WTC11 (cell line): ENCODE results near the gene USP38. TPM values are rescaled to one million over a fixed set of nuclear protein-coding genes. Genes with fewer than 3 reads are reported as not detected.

Source experiments
- ATAC-seq: fragments of 200-7000 bp; cut with Tn5 transposase; 2 replicates; pipeline ENCODE4 v1.10.0; 2021; ENCODE audit warnings: mild to moderate bottlenecking, moderate library complexity
- CTCF ChIA-PET: fragments of 300-600 bp; sonication (Branson Sonifier 250); formaldehyde crosslinking; loops from one replicate; lab custom pipeline; 2021; ENCODE audit warnings: antibody characterized with exemption; lab: Charles Lee
- POLR2A ChIA-PET: fragments of 350-600 bp; sonication (Branson Sonifier 250); formaldehyde crosslinking; loops from one replicate; lab custom pipeline; 2021; ENCODE audit warnings: antibody characterized with exemption; lab: Charles Lee
- DNase-seq: peaks from one replicate; pipeline ENCODE4 v3.0.0; 2021; ENCODE audit warnings: low spot score
- H3K27ac Mint-ChIP-seq: 2 replicates; pipeline ENCODE4 v1.8.0; 2021; ENCODE audit warnings: mixed read lengths
- H3K27me3 Mint-ChIP-seq: 2 replicates; pipeline ENCODE4 v1.8.0; 2021; ENCODE audit warnings: low read depth, mild to moderate bottlenecking, moderate library complexity, mixed read lengths
- H3K36me3 Mint-ChIP-seq: 2 replicates; pipeline ENCODE4 v1.8.0; 2021; ENCODE audit warnings: mixed read lengths
- H3K4me1 Mint-ChIP-seq: 2 replicates; pipeline ENCODE4 v1.8.0; 2022; ENCODE audit warnings: mixed read lengths
- H3K4me3 Mint-ChIP-seq: 2 replicates; pipeline ENCODE4 v1.8.0; 2021; ENCODE audit warnings: mild to moderate bottlenecking, moderate library complexity, mixed read lengths
- H3K9me3 Mint-ChIP-seq: 2 replicates; pipeline ENCODE4 v1.8.0; 2021; ENCODE audit warnings: mixed read lengths
- FOXJ3 ChIP-seq: sonication (generic); formaldehyde crosslinking; IDR thresholded peaks from 2 replicates; pipeline ENCODE4 v1.9.0; 2021; ENCODE audit warnings: missing genetic modification reagents, mild to moderate bottlenecking, borderline replicate concordance
- HMGXB4 ChIP-seq: sonication (generic); formaldehyde crosslinking; IDR thresholded peaks from 2 replicates; pipeline ENCODE4 v1.8.1; 2023; ENCODE audit warnings: mild to moderate bottlenecking, moderate library complexity, missing genetic modification reagents
- PRRX2 ChIP-seq: fragments of 250-450 bp; sonication (Bioruptor Pico); IDR thresholded peaks from 2 replicates; pipeline ENCODE4 v1.8.0; 2021; ENCODE audit warnings: mild to moderate bottlenecking
- RELA ChIP-seq: sonication (generic); formaldehyde crosslinking; IDR thresholded peaks from 2 replicates; pipeline ENCODE4 v1.8.1; 2022; ENCODE audit warnings: missing genetic modification reagents, mild to moderate bottlenecking, borderline replicate concordance
- SMAD4 ChIP-seq: sonication (generic); formaldehyde crosslinking; IDR thresholded peaks from 2 replicates; pipeline ENCODE4 v1.8.0; 2022; ENCODE audit warnings: mild to moderate bottlenecking, missing genetic modification reagents
- ZNF121 ChIP-seq: sonication (generic); formaldehyde crosslinking; IDR thresholded peaks from 2 replicates; pipeline ENCODE4 v1.8.0; 2023; ENCODE audit warnings: missing genetic modification reagents
- ZNF263 ChIP-seq: sonication (generic); formaldehyde crosslinking; IDR thresholded peaks from 2 replicates; pipeline ENCODE4 v1.8.1; 2022; ENCODE audit warnings: low read depth, mild to moderate bottlenecking, moderate library complexity, missing genetic modification reagents
- ZNF396 ChIP-seq: fragments of 250-450 bp; sonication (Bioruptor Pico); IDR thresholded peaks from 2 replicates; pipeline ENCODE4 v1.8.0; 2021; ENCODE audit warnings: mild to moderate bottlenecking, moderate library complexity, borderline replicate concordance
- ZNF532 ChIP-seq: fragments of 250-450 bp; sonication (Bioruptor Pico); IDR thresholded peaks from 2 replicates; pipeline ENCODE4 v1.9.0; 2021; ENCODE audit warnings: mild to moderate bottlenecking, borderline replicate concordance
- ZSCAN18 ChIP-seq: fragments of 250-450 bp; sonication (Bioruptor Pico); IDR thresholded peaks from 2 replicates; pipeline ENCODE4 v2.1.2; 2022; ENCODE audit warnings: mild to moderate bottlenecking, moderate library complexity
- total RNA-seq: library from RNA; stranded (reverse); gene quantifications from 3 replicates; pipeline ENCODE4 v1.2.3, GENCODE V29; 2021
- TF ChIP-seq, protein P1 (sequence below): sonication (generic); formaldehyde crosslinking; IDR thresholded peaks from 2 replicates; pipeline ENCODE4 v1.8.0; 2022; ENCODE audit warnings: missing genetic modification reagents
- TF ChIP-seq, protein P2 (sequence below): fragments of 250-450 bp; sonication (Bioruptor Pico); conservative IDR thresholded peaks from 2 replicates; pipeline ENCODE4 v1.9.0; 2021; ENCODE audit warnings: mild to moderate bottlenecking
- TF ChIP-seq, protein P3 (sequence below): sonication (generic); formaldehyde crosslinking; IDR thresholded peaks from 2 replicates; pipeline ENCODE4 v1.8.0; 2023; ENCODE audit warnings: mild to moderate bottlenecking, missing genetic modification reagents
- TF ChIP-seq, protein P4 (sequence below): sonication (generic); formaldehyde crosslinking; conservative IDR thresholded peaks from 2 replicates; pipeline ENCODE4 v1.8.1; 2023; ENCODE audit warnings: mild to moderate bottlenecking, low read depth, missing genetic modification reagents, moderate library complexity

Gene USP38
- total RNA-seq, 1 experiment from 2014 or later, result 10.3 TPM

- TF ChIP-seq, protein P1, sequence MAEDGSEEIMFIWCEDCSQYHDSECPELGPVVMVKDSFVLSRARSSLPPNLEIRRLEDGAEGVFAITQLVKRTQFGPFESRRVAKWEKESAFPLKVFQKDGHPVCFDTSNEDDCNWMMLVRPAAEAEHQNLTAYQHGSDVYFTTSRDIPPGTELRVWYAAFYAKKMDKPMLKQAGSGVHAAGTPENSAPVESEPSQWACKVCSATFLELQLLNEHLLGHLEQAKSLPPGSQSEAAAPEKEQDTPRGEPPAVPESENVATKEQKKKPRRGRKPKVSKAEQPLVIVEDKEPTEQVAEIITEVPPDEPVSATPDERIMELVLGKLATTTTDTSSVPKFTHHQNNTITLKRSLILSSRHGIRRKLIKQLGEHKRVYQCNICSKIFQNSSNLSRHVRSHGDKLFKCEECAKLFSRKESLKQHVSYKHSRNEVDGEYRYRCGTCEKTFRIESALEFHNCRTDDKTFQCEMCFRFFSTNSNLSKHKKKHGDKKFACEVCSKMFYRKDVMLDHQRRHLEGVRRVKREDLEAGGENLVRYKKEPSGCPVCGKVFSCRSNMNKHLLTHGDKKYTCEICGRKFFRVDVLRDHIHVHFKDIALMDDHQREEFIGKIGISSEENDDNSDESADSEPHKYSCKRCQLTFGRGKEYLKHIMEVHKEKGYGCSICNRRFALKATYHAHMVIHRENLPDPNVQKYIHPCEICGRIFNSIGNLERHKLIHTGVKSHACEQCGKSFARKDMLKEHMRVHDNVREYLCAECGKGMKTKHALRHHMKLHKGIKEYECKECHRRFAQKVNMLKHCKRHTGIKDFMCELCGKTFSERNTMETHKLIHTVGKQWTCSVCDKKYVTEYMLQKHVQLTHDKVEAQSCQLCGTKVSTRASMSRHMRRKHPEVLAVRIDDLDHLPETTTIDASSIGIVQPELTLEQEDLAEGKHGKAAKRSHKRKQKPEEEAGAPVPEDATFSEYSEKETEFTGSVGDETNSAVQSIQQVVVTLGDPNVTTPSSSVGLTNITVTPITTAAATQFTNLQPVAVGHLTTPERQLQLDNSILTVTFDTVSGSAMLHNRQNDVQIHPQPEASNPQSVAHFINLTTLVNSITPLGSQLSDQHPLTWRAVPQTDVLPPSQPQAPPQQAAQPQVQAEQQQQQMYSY (CRISPR knock-in tag), result no peak
- TF ChIP-seq PRRX2 (CRISPR knock-in tag), result no peak
- TF ChIP-seq, protein P2, sequence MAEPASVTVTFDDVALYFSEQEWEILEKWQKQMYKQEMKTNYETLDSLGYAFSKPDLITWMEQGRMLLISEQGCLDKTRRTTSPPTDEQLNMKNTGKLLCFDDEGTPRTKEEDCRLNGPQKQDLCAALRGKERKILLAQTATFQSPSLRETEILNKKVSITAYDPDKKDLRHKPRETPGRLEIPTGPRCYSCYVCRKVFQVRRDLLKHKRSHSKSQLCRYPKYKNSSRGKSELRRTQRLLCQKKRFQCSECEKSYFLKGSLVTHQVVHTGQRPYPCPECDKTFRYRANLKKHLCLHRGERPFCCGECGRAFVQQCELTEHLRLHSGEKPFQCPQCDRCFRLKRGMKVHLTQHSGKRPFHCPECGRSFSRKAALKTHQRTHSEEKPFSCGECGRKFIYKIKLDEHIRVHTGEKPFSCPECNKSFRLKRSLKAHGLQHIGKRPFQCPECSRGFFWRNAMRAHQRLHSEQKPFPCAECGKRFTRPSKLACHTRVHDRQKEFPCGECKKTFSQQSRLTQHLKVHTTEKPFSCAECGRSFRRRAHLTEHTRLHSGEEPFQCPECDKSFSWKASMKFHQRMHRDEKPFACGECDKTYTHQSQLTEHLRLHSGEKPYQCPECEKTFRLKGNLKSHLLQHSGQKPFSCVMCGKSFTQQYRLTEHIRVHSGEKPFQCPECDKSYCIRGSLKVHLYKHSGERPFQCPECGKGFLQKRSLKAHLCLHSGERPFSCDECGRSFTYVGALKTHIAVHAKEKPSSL (CRISPR knock-in tag), result no peak
- no peak for TF ChIP-seq RELA (CRISPR knock-in tag)
- TF ChIP-seq ZNF121 (CRISPR knock-in tag), result no peak
- no peak for TF ChIP-seq ZNF263 (CRISPR knock-in tag)
- TF ChIP-seq SMAD4, result no peak
- TF ChIP-seq, all 79 proteins: peak for 0
Observed at GRCh38 chr4:143252478-143252877, 67.8 kb downstream of the USP38 start (continued).

DNA sequence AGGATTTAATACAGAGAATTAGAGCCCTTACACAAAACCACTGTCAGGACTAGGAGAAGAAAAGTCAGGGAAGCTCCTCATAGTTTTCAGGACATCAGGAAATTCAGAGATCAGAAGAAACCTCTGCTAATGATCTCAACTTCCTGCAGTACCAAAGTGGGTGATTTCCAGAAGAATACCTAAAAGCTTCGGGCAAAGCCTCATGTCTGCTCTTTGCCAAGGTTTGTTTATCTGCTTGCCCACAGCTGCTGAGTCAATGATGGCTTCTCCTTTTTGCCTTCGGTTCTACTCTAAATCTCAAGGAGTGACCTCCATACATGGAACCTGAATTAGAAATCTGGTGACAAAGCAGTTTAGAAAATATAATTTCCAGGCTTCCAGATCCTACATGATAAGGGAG is 68.4 kb downstream of the USP38 start:
- no peaks in the 10 kb centered on the region; the same call in 1 of the 2 replicates for H3K27me3 Mint-ChIP-seq
- ChIA-PET POLR2A (no interaction called here), CTCF (no interaction called here)
- H3K36me3 Mint-ChIP-seq, result no peaks in the 10 kb centered on the region
- peaks cover 5% of the 10 kb centered on the region; the same call in 1 of the 2 replicates for H3K9me3 Mint-ChIP-seq
- DNase-seq (no peak), ATAC-seq (no peak)
- H3K27ac Mint-ChIP-seq, result no peak overlapping the region
- H3K4me1 Mint-ChIP-seq, result peaks cover 27% of the 10 kb centered on the region
- H3K4me3 Mint-ChIP-seq, result no peak overlapping the region
- TF ChIP-seq HMGXB4 (CRISPR knock-in tag) (no peak), ZSCAN18 (CRISPR knock-in tag) (no peak), ZNF396 (CRISPR knock-in tag) (no peak), FOXJ3 (CRISPR knock-in tag) (no peak), ZNF532 (CRISPR knock-in tag) (no peak), ZNF121 (CRISPR knock-in tag) (no peak)
- TF ChIP-seq, protein P3, sequence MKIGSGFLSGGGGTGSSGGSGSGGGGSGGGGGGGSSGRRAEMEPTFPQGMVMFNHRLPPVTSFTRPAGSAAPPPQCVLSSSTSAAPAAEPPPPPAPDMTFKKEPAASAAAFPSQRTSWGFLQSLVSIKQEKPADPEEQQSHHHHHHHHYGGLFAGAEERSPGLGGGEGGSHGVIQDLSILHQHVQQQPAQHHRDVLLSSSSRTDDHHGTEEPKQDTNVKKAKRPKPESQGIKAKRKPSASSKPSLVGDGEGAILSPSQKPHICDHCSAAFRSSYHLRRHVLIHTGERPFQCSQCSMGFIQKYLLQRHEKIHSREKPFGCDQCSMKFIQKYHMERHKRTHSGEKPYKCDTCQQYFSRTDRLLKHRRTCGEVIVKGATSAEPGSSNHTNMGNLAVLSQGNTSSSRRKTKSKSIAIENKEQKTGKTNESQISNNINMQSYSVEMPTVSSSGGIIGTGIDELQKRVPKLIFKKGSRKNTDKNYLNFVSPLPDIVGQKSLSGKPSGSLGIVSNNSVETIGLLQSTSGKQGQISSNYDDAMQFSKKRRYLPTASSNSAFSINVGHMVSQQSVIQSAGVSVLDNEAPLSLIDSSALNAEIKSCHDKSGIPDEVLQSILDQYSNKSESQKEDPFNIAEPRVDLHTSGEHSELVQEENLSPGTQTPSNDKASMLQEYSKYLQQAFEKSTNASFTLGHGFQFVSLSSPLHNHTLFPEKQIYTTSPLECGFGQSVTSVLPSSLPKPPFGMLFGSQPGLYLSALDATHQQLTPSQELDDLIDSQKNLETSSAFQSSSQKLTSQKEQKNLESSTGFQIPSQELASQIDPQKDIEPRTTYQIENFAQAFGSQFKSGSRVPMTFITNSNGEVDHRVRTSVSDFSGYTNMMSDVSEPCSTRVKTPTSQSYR, result no peak
- TF ChIP-seq, protein P4, sequence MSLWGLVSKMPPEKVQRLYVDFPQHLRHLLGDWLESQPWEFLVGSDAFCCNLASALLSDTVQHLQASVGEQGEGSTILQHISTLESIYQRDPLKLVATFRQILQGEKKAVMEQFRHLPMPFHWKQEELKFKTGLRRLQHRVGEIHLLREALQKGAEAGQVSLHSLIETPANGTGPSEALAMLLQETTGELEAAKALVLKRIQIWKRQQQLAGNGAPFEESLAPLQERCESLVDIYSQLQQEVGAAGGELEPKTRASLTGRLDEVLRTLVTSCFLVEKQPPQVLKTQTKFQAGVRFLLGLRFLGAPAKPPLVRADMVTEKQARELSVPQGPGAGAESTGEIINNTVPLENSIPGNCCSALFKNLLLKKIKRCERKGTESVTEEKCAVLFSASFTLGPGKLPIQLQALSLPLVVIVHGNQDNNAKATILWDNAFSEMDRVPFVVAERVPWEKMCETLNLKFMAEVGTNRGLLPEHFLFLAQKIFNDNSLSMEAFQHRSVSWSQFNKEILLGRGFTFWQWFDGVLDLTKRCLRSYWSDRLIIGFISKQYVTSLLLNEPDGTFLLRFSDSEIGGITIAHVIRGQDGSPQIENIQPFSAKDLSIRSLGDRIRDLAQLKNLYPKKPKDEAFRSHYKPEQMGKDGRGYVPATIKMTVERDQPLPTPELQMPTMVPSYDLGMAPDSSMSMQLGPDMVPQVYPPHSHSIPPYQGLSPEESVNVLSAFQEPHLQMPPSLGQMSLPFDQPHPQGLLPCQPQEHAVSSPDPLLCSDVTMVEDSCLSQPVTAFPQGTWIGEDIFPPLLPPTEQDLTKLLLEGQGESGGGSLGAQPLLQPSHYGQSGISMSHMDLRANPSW (CRISPR knock-in tag), result no peak
